ENCODE data around the gene ECE1.

ECE1 gene

DNA sequence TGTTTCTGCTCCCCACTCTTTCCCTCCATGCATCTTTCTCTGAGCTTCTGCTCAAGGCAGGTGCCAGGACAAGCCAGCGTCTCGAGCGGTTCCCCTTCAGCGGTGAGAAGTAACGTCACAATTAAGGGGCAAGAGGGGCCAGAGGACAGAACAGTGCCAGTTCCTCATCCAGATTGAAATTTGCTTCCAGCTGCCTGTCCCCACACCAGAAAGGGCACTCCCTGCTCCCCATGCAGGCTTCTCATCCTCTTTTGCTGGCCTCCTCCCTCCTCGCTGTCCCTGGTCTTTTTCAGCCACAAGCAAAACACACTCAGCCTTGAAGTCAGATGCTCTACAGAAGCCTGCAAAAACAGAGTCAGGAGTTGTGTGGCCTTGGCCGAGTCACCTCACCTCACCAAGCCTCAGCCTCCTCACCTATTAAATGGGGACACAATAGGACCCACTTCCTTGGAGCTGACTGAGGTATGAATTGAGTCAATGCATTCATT is 35.0 kb upstream of the ECE1 start:
- no peak for DNase-seq

DNA sequence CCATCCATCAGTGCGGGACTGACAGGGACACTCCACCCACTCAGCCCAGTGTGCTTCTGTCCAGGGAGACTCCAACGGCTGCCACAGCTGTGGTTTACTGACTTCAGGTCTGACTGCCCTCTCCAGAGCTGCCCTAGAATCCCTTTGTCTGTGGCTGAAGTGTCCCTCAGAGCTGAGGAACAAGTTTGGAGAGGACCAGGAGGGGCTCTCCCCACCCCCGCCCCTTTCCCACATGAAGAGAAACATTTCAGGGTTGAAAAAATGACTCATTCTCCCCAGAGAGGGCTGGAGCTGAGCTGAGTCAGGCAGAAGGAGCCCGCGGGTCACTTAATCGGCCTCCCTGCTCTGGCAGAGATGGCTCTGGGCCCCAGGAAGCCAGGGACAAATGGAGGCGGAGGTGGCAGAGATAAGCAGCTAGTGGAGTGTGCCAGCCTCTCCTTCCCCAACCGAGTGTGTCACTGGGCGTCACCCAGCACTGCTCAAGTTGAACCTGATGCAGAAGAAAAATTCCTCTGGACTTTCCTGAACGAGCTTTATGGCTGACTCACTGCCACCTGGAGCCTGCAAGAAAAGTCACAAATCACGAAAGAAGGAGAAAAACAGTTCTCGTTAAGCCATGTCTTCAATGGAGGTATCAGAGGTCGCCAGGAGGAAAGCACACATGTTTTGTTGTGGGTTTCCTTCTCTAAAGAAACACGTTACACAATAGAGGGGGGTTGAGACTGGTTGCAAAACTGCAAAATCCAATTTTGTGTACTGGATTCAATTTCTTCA is 34.3 kb upstream of the ECE1 start:
- DNase-seq, result no peak

DNA sequence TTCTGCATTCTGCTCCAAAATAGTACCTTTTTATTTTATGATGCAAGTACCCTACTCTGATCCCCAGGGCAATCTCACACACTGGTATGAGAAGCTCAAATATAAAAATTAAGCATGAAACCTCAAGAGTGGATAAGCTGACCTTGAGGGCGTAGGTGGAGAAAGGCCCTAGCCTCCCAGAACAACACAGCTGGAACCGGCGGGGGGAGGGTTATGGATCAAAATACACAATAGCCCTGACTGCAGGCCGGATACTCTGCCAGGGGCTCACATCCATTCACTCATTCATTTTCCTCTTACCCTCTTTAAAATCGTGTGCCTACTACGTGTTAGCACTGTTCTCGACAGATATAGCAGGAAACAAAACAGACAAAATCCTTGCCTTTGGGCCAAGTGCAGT is 32.8 kb upstream of the ECE1 start:
- no peak for DNase-seq

DNA sequence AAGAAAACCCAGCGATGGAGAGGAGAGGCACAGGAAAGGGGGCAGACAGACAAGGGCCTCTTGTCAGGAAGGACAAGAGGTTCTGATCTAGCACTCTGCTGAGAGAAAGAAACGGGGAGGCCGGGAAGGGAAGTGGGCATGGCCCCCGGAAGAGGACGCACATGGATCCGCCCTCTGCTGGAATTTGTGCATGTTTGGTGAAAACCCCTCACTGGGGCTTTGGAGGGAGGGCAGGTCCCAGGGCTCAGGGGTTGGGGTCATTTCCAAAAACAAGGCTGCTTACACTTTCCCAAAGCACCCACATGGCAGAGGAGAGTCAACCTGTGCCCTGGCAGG is 32.4 kb upstream of the ECE1 start:
- DNase-seq, result no peak

DNA sequence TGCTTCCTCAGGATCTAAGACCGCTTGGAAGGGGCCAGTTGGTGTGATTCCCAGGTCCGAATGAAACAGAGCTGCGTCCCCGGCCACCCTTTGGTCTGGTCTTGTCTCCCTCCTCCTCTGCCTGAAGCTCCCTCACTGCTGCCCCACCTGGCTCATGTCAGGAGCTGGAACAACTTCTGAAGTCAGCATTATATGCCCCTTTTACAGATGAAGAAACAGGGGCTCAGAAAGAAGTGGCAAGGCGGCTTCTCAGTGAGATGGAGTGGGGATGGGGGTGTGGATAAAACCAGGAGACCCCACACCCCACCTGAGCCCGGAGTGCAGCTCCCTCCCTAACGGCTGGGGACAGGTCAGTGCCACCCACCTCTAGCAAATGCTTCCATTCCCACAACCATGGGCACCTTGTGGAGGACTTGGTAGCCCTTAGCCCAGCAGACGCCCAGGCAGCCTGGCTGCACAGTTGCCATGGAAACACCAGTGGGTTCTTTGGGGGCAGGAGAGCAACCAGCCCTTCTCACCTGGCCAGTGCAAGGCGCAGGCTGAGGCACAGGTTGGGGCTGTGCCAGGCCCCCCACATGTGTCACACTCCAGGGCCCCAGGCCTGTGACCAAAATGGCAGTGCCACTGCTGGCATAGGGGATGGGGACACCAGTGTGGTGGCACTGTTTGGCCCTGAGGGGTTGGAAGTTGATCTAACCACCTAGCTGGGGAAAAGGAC is 31.9 kb upstream of the ECE1 start:
- DNase-seq, result no peak

DNA sequence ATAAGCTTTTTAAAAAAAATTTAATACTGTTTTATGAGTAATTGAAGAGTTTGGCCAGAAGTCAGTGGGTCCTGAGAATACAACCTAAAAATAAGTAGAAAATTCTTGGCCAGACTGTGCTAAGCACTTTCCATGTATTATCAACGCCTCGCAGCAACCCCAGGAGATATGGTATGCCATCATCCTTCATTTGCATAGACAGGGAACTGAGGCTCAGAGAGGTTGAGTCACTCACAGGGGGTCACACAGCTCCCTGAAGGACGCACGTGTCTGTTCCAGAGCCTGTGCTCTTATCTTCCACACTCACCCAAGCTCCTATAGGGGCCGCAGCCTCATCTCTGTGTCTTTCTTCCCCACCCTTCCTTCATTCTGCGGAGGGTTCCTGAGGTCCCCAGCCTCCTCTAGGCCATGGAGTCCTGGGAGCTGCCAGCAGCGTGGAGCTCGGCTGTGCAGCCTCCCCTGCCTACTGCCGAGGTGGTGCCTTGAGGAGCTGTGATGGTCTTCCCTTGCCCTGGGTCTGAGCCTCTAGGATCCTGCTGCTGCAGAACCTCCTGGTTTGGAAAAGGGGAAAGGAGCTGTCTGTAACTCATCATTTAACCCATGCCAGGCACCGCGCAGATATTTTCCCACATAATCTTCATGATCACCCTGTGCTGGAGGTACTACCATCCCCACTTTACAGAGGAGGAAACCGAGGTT is 30.3 kb upstream of the ECE1 start:
- DNase-seq, result no peak

DNA sequence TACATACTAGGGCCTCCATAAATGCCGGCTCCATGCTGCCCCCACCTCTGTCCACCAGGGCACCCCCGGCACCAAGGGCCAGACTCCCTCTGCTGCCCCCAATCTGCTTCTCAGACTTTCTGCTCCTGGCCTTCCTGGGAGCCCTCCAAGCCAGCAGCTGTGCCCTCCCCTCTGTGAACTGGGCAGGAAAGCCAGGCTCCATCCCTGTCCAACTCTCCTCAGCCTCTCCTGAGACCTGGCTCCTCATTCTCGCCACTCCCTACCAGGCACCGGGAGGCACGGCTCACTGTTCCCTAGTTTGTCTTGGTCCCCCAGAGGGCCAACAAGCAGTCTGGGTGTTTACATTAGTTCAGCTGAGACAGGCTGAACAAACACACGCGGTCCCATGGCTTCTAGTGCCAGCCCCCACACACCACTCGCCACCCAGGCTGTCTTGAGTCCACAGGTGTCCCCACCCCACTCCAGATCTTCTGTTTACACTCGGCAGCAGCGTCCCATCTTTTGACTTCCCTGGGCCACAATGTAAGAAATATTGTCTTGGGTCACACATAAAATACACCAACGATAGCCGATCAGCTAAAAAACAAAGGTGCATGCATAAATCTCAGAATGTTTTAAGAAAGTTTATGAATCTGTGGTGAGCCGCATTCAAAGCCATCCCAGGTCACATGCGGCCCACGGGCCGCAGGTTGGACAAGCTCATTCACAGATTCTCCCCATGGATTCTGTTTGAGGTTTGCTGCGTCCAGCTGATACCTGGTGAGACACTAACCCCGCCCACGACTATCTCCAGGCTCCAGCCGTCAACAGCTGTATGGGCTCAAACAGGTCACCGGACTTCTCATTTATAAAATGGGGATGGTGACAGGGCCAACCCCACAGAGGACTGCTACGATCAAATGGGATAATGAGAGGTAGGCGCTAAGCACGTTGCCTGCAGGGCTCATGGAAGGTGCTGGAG is 29.5 kb upstream of the ECE1 start:
- no peak for DNase-seq

DNA sequence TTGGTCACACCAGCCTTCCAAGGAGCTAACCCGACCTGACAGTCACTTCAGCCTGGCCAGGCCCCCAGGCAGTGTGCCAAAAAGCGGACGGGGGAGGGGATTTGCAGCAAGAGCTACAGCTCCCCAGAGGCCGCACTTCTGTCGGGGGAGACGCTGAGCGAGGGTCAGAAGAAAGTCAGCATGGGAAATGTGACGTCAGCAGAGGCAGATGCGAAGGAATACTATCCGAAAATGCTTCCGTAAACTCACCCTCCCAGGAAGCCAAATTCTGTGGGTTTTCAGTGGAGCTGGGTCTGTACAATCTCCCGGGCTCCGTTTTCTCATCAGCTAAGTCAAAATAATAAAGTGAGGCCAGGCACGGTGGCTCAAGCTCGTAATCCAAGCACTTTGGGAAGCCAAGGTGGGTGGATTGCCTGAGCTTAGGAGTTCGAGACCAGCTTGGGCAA is 28.5 kb upstream of the ECE1 start:
- no peak for DNase-seq

DNA sequence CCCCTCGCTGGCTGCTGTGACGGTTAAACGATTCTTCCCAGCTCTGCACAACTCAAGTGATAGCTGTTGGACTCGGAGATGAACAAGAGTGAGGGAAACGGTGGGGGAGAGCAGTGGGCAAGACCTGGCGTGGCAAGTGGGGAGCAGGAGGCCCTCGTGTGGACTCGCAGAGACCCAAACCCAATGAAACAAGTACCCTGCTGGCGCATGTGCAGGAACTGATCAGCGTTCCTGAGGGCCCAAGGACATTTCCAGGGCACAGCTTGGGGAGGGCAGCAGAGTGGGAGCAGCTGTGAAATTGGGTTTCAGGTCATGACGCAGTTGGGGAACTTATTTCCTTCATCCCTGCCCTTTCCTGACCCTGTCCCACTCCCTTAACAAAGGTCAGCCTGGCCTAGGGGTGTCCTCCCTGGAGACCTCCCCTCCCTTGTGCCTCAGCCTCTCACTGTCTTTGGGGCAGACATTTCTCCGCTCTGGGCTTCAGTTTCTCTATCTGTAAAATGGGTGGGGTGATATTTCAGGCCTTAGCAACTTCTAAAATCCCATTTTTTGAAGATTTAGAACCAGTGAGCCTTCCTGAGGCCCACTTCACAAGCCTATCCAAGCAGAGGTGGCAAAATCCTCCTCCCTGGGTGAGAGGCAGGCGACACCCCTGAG is 27.9 kb upstream of the ECE1 start:
- no peak for DNase-seq

DNA sequence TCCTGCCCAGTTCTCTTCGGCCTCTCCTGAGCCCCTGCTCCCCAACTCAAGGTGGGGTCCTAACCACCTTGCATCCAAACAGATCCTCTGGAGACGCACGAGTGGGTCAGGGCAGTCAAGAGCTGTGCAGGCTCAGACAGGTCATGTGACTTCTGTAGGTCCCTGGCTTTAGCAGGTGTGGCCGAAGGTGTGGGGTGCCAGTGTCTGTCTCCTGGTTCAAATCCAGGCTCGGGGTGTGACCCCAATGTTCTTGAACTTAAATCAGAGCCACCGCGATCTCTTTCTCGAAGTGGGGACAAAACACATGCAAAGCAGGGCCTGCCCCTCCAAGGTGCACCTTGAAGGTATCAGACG is 27.4 kb upstream of the ECE1 start:
- DNase-seq, result no peak

DNA sequence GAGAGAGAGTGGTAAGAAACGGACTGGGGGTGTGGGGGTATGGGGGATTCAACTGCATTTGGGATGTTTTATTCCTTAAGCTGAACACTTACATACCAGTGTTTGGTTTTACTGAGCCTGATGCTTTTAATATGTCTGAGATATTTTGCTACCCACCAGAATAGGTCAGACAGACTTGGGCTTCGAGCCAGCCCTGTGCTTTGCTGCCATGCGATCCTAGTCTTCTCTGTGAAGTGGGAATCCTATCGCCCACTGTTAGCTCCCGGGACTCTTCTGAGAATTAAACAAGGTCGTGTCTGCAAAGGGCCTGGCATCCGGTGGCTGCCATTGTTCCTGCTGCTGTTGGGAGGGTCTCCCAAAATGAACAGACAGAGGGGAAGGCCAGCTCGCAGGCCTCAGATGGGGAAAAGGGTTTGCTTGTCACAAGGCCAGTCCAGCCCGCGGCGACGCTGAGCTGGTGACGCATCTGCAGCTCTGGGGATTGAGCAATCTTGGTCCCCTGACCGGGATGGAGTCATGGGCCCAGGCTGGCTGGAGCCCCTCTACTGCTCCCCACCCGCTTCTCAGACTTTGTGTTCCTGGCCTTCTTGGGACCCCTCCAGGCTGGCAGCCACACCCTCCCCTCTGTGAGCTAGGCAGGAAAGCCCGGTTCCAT is 26.9 kb upstream of the ECE1 start:
- no peak for DNase-seq

DNA sequence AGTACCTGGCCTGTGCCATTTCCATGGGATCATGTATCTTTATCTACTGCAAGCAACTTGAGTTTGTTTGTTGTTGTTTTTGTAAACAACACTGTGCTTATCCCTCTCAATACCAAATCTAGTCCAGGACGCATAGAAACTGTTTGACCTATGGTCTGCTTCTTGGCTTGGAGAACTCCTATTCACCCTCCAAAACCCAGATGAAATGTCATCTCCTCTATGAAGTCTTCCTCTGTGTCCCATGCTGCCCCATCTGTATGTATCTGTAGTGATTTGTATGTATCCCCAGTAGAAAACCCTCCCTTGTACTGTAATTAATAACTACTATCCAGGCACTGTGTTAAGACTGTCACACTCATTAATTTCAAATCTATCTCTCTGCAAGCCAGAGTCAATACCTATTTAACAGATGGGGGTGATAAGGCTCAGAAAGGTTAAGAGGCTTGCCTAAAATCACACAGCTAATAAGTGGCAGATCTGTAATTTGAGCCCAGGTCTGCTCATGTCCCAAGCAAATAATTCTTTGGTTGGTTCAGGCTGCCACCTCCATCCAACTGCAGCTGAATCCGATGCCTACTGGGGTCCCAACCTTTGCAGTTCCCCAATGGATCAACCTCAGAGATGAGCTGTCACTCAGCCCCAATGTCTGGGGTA is 24.6 kb upstream of the ECE1 start:
- DNase-seq, result no peak

DNA sequence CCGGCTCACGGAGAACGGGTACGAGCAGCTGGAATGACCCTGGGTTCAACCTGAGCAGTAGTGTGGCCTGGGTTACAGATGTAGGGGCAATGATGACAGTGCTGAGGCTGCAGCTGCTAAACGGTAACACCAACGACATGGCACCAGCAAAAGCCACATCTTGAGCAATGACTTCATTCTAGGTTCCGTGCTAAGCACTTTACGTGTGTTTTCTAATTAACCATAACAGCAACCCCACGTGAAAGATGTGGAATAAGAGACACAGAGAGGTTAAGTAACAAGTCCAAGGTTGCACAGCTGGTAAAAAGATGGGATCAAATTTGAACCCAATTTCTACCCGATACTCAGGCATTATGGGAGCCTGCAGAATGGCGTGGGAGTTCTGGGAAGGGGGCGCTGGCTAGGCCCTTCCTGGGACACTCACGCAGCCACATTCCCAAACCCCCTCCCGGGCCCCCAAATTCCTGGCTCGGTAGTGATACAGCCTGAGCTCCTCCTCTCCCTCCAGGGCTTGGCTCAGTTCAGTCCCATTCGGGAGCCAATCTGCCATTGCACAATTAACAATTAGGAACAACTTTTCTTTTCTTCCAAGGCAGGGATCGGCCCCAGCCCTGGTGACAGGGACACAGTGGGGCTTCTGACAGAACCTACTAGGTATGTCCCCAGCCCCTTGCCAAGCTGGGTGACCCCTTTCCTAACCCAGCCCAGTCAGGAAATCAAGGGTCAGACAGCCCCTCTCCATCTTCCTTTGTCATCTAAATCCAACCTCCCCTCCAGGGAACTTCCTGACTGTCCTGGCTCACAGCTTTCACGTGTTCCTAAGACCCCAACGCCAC is 23.8 kb upstream of the ECE1 start:
- no peak for DNase-seq

DNA sequence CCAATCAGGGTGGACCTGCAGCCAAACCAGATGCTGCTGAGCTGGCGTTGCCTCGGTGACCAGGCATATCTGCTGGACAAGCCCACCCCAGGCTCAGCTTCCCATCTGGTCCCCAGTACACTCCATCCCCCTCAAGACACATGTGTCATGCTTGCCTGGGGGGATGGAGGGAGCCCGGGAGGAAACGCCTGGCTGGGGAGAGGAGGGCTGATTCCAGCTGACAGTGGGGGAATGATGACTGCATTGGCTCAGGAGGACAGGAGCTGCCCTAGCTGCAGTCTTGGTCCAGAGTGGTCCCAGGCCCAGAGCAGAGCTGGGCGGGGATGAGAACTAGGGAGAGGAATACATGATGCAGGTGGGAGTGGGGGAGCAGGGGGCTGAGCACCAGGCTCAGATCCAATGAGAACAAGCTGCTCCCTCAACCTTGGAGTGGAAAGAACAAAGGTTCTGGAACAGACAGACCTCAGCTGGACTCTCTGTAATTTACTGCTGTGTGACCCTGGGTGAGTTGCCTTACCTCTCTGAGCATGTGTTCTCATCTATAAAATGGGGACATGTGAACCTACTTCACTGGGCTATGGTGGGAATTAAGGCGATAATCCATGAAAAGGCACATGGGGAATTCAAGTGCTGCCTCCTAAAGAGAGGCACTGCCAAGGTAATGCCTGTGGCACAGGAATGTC is 23.1 kb upstream of the ECE1 start:
- no peak for DNase-seq

DNA sequence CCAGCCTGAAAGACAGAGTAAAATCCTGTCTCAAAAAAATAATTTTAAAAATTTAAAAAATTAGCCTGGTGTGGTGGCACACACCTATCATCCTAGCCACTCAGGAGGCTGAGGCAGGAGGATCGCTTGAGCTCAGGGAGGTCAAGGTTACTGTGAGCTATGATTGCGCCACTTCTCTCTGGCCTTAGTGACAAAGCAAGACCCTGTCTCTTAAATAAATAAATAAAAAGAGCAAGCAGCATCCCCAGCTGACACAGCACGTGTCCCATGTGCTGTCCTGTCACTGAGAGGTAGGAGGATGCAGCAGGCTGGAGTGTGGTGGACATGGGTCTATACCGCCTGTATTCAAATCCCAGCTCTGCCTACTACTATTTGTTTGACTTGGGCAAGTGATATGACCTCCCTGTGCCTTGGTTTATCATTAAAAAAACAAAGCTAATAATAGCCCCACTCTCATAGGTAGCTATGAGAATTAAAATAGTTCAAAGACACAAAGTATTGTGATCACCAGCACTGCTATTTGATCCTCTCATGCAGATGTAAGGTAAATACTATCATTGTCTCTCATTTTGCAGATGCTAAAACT is 22.2 kb upstream of the ECE1 start:
- DNase-seq, result no peak

DNA sequence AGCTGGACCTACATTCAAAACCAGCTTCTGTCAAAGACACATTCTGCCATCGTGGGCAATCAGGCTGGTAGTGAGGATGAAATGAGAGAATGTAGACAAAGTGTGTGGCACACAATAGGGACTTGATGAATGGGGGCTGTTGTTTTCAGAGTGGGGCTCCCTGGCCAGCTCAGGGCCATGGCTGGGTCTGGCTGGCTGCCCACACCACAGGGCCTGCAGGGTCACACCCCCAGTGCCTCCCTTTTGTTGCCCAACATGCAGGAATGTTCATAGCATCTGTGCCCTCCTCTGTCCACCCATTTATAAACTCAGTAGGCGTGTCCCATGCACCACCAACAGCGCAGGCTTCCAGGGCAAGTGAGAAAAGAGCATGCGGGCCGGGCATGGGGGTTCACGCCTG is 20.8 kb upstream of the ECE1 start:
- no peak for DNase-seq

DNA sequence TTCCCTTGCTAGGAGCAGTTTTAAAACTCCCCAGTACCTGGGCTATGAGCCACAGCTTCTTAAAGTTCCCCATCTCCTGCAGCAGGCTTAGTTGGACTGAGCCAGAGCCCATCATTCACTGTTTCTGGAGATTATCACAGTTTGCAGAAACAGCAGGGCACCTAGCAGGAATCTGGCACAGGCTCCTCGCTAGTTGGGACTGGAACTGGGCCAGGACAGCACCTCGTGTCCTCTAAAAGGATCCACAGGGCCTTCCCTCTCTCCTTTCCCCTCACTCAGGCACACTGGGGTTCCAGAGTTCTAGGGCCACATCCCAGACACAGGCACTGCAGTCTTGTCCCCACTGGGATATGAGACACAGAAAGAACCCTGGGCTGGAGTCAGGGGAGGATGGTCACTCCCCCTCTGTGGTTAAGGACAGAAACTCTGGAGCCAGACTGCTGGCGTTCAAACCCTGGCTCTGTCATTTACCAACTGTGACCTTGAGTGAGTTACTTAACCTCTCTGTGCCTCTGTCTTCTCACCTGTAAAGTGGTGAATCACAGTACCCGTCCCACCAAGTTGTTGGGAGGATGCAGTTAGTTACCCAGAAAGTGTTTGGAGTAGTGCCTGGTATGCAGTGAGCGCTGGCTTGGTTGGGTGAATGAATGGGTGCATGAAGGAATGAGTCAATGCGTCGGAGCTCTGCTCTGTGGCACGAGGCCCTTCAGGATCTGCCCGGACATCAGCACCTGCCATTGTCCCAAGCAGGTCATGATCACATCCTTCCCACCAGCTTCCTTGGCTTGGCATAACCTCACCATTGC is 18.8 kb upstream of the ECE1 start:
- no peak for DNase-seq

DNA sequence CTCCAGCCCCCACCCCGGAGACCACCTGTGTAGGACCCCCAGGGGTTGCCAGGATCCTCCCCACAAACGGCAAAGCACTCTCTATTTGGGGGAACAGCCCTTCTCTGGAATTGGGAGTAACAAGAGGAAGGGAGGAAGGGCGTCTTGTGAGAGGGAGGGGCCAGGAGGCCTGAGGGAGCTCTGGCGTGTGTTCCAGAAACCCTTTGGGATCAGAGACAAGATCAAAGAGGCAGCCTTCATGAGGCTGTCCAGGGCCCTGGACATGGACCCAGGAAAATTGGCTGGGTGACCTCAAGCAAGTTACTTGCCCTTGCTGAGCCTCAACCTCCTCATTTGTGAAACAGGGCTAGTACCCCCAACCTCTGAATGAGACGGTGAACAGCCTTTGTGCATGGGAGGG is 18.1 kb upstream of the ECE1 start:
- no peak for DNase-seq
